Activated CD8-positive, alpha-beta memory T cell treated with anti-CD3 and anti-CD28 coated beads for 48 hours (primary cell): ENCODE results near the gene ST8SIA4.

ENCODE experiments used
- DNase-seq, 3 experiments: peaks; one replicate each; pipeline ENCODE4 v3.0.0-alpha.2; 2020; ENCODE audit warnings: low read depth in 2 of 3, low spot score in 2 of 3

Gene ST8SIA4

GRCh38 chr5:100832252-100833230, 70.5 kb downstream of the ST8SIA4 start:
- DNase-seq: no peak

- DNase-seq: no peak
These were observed 74.2 kb downstream of the ST8SIA4 start for GRCh38 chr5:100828898-100829356.

- no peak for DNase-seq
These were observed 74.8 kb downstream of the ST8SIA4 start for GRCh38 chr5:100828071-100828897.

GRCh38 chr5:100827481-100827889, 75.6 kb downstream of the ST8SIA4 start:
- no peak for DNase-seq

GRCh38 chr5:100826133-100826532, 76.9 kb downstream of the ST8SIA4 start:
- no peak for DNase-seq

- DNase-seq: no peak
These were observed 78.4 kb downstream of the ST8SIA4 start for GRCh38 chr5:100824635-100825034.

GRCh38 chr5:100823812-100824211, 79.3 kb downstream of the ST8SIA4 start:
- DNase-seq: no peak

GRCh38 chr5:100821751-100822150, 81.3 kb downstream of the ST8SIA4 start:
- DNase-seq: no peak

GRCh38 chr5:100818340-100818739, 84.7 kb downstream of the ST8SIA4 start:
- DNase-seq: no peak

GRCh38 chr5:100803397-100803796, 99.7 kb downstream of the ST8SIA4 start:
- no peak for DNase-seq

- no peak for DNase-seq
These were observed 100.9 kb downstream of the ST8SIA4 start for GRCh38 chr5:100802208-100802607.

- no peak for DNase-seq
These were observed 102.5 kb downstream of the ST8SIA4 start for GRCh38 chr5:100800562-100800961.

- DNase-seq: no peak
These were observed 103.9 kb downstream of the ST8SIA4 start for GRCh38 chr5:100799166-100799565.

- DNase-seq: no peak
These were observed 105.2 kb downstream of the ST8SIA4 start for GRCh38 chr5:100797861-100798260.

- no peak for DNase-seq
These were observed 106.2 kb downstream of the ST8SIA4 start for GRCh38 chr5:100796851-100797250.

GRCh38 chr5:100794844-100795243, 108.2 kb downstream of the ST8SIA4 start:
- no peak for DNase-seq

- no peak for DNase-seq
These were observed 108.9 kb downstream of the ST8SIA4 start for GRCh38 chr5:100794218-100794617.

GRCh38 chr5:100792781-100793180, 110.3 kb downstream of the ST8SIA4 start:
- no peak for DNase-seq

GRCh38 chr5:100791391-100791790, 111.7 kb downstream of the ST8SIA4 start:
- no peak for DNase-seq

GRCh38 chr5:100790951-100791350, 112.1 kb downstream of the ST8SIA4 start:
- DNase-seq: no peak

GRCh38 chr5:100790170-100790665, 112.9 kb downstream of the ST8SIA4 start:
- DNase-seq: no peak

GRCh38 chr5:100789694-100790093, 113.4 kb downstream of the ST8SIA4 start:
- DNase-seq: no peak
